ENCODE data around the gene ZFR2. TPM values are rescaled to one million over a fixed set of nuclear protein-coding genes. Genes with fewer than 3 reads are reported as not detected.

ZFR2 gene
- total and polyA plus RNA-seq, 2 of the 8 experiments (the other 6 are each of a cell fraction or from before 2014, with no cell fraction given), result 14.5 to 28.4 TPM

DNA sequence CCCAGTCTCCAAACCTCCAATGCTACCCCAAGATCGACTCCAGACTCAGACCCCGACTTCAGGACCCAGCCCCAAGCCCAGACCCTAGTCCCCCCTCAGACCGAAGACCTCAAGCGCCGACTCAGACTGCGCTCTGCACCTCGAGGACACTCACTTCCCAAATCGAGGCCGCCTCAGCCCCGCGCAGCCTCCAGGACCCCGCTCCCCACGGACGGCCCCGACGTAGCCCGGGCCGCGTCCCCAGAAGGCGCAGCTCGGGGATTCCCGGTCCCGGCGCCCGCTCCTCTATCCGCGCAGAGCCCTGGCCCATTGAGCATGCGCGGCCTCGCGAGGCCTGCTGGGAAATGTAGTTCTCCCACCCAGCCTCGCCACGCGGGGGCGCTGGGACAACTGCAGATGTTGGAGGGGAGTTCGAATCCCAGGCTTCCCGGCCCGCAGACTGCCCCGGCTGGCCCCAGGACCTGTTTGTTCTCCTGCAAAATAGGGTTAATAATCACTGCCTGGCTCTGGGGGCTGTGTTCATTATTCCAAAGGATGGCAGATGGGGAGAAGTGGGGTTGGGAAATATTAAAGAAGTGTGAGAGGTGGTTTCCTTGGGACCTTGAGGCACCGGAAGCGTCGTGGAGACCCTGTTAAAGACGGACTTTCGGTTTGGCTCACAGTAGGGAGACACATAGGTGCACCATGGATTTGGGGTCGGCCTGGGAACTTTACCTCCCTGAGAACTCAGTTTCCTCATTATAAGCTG, 107.3 kb downstream of the ZFR2 start, which contains the start of gene APBA3 (continued):
- TF ChIP-seq EGR1 (IDR thresholded peaks at IDR 0.05; ENCODE audit: borderline replicate concordance, low read depth, low read length), result peak; percentile 67; the same call in 1 of the 2 replicates
- TF ChIP-seq FOSL1 (IDR thresholded peaks at IDR 0.05; ENCODE audit: insufficient read depth, low read depth, low read length), result no peak
- TF ChIP-seq CEBPB (IDR thresholded peaks at IDR 0.05; ENCODE audit: low read depth, low read length), result no peak
- no peak for TF ChIP-seq RAD21 (IDR thresholded peaks at IDR 0.05 in 1 of 2, conservative IDR thresholded peaks at IDR 0.05 in 1 of 2; ENCODE audit: low read depth in 2 of 2, low read length in 2 of 2)
- 0 out of 2 replicates have a peak, but pooled peaks have one; percentile 10 for TF ChIP-seq BACH1 (IDR thresholded peaks at IDR 0.05; ENCODE audit: low read length)
- TF ChIP-seq, protein P1, sequence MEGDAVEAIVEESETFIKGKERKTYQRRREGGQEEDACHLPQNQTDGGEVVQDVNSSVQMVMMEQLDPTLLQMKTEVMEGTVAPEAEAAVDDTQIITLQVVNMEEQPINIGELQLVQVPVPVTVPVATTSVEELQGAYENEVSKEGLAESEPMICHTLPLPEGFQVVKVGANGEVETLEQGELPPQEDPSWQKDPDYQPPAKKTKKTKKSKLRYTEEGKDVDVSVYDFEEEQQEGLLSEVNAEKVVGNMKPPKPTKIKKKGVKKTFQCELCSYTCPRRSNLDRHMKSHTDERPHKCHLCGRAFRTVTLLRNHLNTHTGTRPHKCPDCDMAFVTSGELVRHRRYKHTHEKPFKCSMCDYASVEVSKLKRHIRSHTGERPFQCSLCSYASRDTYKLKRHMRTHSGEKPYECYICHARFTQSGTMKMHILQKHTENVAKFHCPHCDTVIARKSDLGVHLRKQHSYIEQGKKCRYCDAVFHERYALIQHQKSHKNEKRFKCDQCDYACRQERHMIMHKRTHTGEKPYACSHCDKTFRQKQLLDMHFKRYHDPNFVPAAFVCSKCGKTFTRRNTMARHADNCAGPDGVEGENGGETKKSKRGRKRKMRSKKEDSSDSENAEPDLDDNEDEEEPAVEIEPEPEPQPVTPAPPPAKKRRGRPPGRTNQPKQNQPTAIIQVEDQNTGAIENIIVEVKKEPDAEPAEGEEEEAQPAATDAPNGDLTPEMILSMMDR (IDR thresholded peaks at IDR 0.05; ENCODE audit: control extremely low read depth in 1 of 3, insufficient read depth in 1 of 3, low read depth in 1 of 3, low read length in 3 of 3), result peak; percentile 54 to 69 (median 64)
- no peak for TF ChIP-seq CTBP2 (IDR thresholded peaks at IDR 0.05; ENCODE audit: borderline replicate concordance, insufficient read depth, insufficient read length, low read length)
- 0 out of 2 replicates have a peak, but pooled peaks have one; percentile 49 for TF ChIP-seq KDM1A (IDR thresholded peaks at IDR 0.05; ENCODE audit: borderline replicate concordance, low read length)
- TF ChIP-seq PHF8 (conservative IDR thresholded peaks at IDR 0.05; ENCODE audit: low read depth, low read length), result peak; percentile 71; the same call in 1 of the 2 replicates
- TF ChIP-seq CREB1 (IDR thresholded peaks at IDR 0.05), result peak; percentile 56
- TF ChIP-seq HDAC6 (IDR thresholded peaks at IDR 0.05; ENCODE audit: low read depth, low read length), result no peak
- TF ChIP-seq, protein P2, sequence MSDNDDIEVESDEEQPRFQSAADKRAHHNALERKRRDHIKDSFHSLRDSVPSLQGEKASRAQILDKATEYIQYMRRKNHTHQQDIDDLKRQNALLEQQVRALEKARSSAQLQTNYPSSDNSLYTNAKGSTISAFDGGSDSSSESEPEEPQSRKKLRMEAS (IDR thresholded peaks at IDR 0.05), result peak; percentile 62
- peak in 1 of 2 experiments; percentile 25; a peak in 1 of 4 replicates for TF ChIP-seq HDAC2 (IDR thresholded peaks at IDR 0.05; ENCODE audit: borderline replicate concordance in 1 of 2, low read depth in 2 of 2, low read length in 2 of 2)
- TF ChIP-seq POLR2AphosphoS5 (IDR thresholded peaks at IDR 0.05; ENCODE audit: low read depth, low read length), result peak; percentile 65; the same call in 1 of the 2 replicates
- TF ChIP-seq, protein P3, sequence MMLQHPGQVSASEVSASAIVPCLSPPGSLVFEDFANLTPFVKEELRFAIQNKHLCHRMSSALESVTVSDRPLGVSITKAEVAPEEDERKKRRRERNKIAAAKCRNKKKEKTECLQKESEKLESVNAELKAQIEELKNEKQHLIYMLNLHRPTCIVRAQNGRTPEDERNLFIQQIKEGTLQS (IDR thresholded peaks at IDR 0.05; ENCODE audit: insufficient read depth, low read depth, low read length), result 0 out of 2 replicates have a peak, but pooled peaks have one; percentile 43
- peak in 1 of 2 experiments; percentile 70; a peak in 1 of 3 replicates for TF ChIP-seq POLR2A (IDR thresholded peaks at IDR 0.05; ENCODE audit: control extremely low read depth in 1 of 2, low read depth in 2 of 2, low read length in 2 of 2)

Measured in H1 (cell line).